GM18867 (cell line): ENCODE data around the gene PODXL.

ENCODE experiments used
- ATAC-seq: cut with Tn5 transposase; IDR thresholded peaks from one replicate; pipeline ENCODE4 v1.9.1; 2021; ENCODE audit warnings: mild to moderate bottlenecking, moderate library complexity; ENCODE audit not compliant: unreplicated experiment

The PODXL gene

GRCh38 chr7:131455546-131455945 lies 100.9 kb downstream of the PODXL start:
- no peak for ATAC-seq

- ATAC-seq = no peak
Measured at GRCh38 chr7:131455001-131455400, 101.4 kb downstream of the PODXL start.

- no peak for ATAC-seq
Measured at GRCh38 chr7:131454498-131454897, 101.9 kb downstream of the PODXL start.
